SHP77 (cell line): Measurements from ENCODE around the gene MAP2K2.
"Not testable (repeated sequence)": the region's sequence is repeated elsewhere in the genome, so short reads cannot be mapped to it uniquely, and the experiment has no call there.

ENCODE experiments used
- DNase-seq, 2 experiments: peaks; one replicate each; lab custom pipeline; 2025; lab: John Stamatoyannopoulos, UW

MAP2K2 gene

DNA sequence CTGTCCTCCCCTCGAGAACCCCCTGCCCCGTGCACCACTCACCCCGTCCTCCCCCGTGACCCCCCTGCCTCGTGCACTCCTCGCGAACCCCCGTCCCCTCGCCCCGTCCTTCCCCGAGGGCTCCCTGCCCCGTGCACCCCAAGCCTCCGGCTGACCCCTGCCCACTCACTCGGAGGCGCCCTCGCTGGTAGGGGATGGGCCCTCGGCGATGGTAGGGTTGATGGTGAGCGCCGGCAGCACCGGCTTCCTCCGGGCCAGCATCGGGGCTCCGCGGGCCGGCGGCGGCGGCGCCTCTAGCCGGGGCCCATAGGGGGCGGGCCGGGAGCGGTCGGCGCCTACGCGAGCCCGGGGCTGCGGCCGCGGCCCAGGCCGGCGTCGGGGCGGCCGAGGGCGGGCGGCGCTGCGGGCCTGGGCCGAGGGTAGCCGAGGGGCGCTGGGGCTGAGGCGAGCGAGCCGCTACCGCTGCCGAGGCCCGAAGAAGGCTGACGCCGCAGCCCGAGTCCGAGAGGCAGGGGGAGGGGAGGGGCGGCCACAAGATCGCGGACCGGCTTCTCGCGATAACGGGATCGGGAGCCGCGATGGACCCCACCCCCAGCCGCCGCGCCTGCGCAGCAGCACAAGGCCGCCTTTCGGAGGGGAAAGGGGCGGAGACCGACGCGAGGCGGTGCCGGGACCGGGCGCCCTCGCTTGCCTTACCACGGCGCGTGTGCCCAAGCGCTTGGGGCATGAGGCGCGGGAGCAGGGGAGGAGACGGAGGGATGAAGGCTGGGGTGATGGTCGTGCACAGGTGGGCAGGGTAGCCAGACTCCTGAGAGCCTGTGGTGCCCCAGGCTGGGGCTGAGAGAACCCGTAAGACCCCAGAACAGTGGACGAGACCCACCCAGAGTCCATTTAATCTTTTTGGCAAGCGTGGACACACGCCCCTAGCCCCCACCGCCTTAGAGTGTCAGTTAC lies at the start of gene MAP2K2:
Gene MAP2K2, minus strand, starts transcription at position 508 of the 954 bp plus-strand sequence. Its CDS starts 247 bp downstream, at position 261.
- DNase-seq = peak; percentile 86 to 91

DNA sequence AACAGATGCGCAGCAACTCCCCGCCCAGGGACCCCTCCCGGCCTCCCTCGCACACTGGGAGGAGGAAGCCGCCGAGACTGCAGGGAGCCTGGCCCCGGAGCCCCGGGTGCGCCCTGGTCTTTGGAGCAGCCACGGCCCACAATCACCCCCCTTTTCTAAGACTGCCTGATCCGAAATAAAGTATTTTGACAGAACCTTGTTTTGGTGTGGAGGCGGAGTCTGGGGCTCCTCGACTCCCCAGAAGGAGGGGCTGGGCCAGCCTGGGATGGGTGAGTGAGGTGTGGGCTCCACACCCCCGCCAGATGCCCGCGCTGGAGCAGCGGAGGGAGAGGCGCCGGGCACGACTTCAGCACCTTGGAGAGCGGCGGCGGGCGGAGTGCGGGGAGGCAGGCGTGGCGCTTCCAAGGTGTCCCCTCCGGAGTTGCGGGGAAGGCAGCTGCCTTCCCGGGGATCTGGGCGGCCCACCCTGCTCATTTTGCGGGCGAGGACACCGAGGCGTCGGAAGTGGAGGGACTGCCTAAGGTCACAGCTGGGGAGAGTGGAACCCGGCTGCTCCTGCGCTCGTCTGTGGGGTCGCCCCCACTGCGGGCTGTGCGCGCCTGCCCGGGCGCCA lies 49.0 kb upstream of the MAP2K2 start:
- DNase-seq = no peak

DNA sequence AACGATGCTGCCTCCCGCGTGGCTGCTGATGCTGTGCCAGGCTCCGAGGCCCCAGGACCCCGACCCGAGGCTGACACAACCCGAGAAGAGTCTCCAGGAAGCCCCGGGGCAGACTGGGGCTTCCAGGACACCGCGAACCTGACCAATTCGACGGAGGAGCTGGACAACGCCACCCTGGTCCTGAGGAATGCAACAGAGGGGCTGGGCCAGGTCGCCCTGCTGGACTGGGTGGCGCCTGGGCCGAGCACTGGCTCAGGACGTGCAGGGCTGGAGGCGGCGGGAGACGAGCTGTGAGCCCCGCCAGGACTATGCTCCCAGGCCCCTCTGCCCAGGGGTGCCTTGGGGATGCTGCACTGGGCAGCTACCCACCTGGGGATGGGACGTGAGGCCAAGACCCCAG lies 47.8 kb upstream of the MAP2K2 start:
- no peak for DNase-seq

DNA sequence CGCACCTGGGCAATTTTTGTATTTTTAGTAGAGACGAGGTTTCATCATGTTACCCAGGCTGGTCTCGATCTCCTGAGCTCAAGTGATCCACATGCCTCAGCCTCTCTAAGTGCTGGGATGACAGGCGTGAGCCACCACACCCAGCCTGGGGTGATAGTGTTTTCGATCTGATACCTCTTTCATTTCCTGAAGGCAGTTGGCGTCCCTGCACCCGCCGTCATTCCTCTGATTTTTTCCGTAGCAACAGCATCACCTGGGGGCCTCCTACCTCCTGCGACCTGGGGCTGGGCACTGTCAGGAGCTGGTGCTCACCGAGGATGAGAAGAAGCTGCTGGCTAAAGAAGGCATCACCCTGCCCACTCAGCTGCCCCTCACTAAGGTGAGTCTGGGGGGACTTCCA lies 40.3 kb upstream of the MAP2K2 start:
- no peak for DNase-seq

DNA sequence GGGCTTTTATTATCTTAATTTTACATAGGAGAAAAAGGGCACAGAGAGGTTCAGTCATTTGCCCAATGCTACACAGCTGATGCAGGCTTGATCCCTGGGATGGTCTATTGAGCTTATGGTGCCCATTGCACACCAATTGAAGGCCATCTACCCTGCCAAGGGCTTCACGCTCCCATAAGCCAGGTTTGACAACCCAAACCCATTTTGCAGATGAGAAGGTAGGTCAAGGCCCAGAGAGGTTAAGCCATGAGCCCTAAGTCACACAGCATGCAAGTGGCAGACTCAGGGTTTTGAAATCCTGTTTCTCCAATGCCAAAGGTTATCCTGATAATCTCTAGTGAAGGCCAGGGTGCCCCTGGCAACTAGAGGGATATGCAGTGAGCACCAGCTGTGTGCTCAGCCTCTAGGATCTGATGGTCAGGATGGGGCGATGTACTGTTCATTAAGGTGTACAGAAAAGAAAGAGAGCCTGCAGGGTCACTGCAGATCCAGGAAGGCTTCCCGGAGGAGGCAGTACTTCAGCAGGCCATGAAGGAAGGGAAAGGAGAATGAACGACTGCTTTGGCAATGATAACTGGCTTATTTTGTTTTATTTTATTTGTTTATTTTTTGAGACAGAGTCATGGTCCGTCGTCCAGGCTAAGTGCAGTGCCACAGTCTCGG lies 37.6 kb upstream of the MAP2K2 start:
- no peak for DNase-seq

DNA sequence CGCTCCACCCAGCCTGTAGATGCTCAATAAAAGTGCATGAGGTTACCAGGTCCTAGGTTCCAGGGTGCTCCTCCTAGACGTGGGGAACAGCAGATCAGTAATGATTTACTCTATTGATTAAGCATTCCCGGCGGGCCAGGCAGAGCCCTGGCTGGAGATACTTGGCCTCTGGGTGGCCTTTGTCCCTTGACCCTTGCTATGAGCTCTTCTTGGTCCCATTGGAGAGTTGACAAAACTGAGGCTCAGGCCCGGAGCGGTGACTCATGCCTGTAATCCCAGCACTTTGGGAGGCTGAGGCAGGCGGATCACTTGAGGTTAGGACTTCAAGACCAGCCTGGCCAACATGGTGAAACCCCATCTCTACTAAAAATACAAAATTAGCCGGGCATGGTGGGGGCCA lies 34.0 kb upstream of the MAP2K2 start:
- not testable (repeated sequence) for DNase-seq

DNA sequence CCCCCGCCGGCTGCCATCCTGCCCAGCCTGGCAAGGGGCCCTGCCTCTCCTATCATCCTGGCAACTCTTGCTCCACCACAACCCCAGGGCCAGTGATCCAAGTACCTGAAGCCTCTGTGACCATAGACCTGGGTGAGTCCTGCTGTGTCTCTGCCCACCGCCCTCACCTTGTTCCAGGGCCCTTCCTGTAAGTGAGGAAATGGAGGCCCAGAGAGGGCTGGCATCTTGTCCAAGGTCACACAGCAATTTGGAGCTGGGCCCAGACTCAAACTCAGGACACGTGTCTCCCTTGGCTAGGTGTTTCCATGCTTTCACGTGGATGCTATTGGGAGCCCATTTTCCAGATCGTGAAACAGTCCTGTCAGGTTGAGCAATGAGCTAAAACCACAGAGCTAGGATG lies 33.2 kb upstream of the MAP2K2 start:
- DNase-seq = no peak

DNA sequence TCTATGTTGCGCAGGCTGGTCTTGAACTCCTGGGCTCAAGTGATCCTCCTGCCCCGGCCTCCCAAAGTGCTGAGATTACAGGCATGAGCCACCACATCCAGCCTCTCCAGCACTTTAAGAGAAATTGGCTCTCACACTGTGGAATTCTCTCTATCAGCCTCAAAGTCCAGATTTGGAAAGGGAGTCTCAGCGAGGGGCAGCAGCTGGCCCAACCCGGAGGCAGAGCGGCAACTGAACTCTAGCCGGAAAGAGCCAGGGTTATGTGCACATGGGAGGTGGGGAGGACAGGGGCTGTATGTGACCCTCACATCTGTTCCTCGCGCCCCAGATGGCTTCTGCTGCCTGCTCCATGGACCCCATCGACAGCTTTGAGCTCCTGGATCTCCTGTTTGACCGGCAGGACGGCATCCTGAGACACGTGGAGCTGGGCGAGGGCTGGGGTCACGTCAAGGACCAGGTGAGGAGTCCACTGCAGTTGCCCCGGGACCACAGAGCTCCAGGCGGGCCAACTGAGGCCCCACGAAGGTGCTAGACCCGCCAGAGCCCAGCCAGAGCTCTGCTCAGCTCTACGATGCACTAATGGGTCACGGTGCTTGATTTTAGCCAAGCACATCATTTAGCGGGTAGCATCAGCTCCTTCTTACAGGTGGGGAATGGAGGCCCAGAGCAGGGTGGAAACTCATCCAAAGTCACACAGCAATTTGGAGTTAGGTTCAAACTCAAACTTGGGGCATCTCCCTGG lies 30.8 kb upstream of the MAP2K2 start:
- no peak for DNase-seq

DNA sequence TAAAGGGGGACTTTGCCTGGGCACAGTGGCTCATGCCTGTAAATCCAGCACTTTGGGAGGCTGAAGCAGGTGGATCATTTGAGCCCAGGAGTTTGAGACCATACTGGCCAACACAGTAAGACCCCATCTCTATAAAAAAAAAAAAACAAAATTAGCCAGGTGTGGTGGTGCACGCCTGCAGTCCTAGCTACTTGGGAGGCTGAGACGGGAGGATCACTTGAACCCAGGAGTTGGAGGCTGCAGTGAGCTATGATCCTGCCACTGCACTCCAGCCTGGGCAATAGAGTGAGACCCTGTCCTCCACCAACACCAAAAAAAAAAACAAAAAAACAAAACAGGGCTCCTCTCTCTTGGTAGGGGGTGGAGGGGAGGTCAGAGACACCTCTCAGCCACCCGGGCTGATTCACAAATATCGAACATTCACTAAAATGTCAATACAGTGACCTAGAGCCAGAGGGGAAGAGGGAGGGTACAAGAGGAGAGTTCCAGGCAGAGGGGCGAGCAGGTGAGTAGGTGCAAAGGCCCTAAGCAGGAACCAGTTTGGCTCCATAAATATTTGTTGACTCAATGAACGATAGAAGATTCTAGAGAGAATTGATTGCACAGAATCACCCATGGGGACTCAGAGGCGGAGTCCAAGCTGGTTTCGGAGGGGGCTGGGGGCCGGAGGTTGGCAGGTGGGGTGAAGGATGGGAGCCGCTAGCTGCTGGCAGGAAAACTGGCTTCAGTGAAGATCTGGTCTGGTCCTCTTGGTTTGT lies 28.5 kb upstream of the MAP2K2 start:
- DNase-seq = no peak

DNA sequence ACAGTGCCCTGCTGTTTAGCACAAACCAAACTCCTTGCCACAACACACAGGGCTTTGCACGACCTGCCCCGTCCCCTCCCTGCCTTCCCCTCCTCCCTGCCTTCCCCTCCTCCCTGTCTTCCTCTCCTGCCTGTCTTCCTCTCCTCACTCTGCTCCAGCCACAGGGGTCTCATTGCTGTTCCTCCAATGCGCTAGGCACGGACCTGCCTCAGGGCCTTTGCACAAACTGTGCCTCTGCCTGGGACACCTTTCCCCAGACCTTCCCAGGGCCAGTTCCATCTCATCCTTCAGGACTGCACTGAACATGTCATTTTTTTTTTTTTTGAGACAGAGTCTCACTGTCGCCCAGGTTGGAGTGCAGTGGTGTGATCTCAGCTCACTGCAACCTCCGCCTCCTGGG lies 27.7 kb upstream of the MAP2K2 start:
- DNase-seq = no peak

DNA sequence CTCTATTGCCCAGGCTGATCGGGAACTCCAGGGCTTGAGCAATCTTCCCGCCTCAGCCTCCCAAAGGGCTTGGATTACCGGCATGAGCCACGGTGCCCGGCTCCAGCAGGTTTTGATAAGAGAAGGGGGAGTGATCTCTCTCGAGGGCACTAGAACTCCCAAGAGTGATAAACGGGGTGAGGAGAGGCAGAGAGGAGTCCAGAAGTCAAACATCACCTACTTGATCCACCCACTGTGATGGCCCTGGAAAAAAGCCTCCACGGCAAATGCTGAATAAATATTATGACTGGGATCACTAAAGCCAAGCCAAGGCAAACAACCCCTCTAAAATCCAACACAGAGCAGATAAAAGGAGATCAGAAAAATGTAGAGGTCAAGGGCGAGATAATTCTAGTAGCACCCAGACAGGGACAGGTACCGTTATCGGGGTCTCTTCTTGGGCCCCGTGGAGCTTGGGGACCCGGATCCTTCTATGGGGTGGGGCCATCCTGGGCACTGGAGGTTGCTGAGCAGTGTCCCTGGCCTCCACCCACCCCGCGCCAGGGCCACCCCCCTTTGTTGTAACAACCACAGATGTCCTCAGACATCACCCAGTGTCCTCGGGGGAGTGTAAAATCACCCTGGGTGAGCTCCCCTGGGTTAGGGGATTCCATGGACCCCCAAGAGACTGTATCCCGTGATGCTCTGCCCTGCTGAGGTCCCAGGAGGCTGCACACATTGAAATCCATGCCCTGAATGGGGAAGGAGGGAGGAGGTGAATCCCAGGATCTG lies 25.8 kb upstream of the MAP2K2 start:
- DNase-seq = no peak

DNA sequence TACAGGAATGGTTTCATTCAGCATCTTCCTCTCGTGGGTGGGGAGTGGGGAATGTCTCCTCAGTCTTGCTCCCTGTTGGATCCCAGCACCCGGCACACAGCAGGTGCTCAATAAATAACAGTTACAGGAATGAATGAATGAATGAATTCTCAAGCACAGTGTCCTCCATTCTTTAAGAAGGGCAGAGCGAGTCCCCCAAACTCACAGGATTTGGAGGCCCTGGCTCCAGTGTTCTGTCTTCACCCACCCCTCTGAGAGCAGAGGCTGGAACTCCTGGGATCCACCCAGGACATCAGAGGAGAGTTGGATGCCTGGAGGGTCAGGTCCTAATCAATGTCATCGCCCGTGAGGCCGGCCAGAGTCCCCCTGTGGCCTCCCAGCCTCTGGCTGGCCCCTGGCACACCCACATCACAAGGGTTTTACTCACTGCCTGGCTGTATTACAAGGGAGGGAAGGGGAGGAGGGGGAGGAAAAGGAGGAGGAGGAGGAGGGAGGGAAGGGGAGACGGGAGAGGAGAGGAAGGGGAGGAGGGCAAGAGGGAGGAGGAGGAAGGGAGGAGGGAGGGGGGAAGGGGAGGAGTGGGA lies 20.8 kb upstream of the MAP2K2 start:
- no peak for DNase-seq

DNA sequence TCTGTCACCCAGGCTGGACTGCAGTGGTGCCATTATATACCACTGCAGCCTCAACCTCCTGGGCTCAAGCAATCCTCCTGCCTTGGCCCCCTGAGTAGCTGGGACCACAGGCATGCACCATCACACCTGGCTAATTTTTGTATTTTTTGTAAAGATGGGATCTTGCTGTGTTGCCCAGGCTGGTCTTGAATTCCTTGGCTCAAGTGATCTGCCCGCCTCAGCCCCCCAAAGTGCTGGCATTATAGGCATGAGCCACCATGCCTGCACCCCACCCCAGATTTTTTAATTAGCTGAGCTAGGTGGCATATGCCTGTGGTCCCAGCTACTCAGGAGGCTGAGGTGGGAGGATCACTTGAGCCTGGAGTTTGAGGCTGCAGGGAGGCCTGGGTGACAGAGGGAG lies 19.0 kb upstream of the MAP2K2 start:
- not testable (repeated sequence) for DNase-seq

DNA sequence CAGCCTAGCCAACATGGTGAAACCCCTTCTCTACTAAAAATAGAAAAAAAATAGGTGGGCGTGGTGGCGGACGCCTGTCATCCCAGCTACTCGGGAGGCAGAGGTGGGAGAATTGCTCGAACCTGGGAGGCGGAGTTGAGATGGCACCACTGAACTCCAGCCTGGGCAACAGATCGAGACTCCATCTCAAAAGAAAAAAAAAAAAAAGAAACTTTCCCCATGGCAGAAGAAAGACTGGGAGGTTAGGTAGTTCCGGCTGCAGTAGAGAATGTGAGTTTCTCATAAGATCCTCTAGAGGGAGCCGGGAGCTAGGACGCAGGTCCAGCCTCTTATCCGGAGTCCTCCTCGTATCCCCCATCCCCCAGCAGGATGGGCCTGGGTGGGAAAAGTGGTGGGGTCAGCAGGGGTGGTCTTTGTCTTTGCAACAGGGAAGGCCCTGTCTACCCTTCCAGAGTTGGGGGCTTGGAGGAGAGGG lies 16.4 kb upstream of the MAP2K2 start:
- DNase-seq = peak; percentile 49 to 77

DNA sequence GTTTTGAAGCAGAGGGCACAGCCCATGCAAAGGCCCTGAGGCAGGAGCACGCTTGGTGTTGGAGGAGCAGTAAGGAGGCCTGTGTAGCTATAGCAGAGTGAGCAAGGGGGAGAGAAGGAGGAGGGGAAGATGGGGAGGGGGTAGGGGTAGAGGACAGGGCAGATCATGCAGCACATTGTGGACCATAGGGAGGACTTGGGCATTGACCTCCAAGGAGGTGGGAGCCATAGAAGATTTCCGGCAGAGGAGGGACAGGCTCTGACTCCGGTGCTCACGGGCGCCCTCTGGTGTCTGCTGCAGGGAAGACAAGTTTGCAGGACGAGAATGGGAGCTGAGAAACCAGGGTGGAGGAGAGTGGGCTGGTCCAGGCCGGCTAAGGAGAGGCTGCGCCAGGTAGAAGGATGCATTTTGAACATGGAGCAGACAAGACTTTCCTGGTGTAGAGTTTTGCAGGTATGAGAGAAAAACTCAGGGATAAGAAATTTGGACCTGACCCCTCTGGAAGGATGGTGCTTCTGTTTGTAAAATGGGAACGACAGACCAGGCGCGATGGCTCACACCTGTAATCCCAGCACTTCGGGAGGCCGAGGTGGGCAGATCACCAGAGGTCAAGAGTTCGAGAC lies 15.8 kb upstream of the MAP2K2 start:
- DNase-seq = peak; percentile 60

DNA sequence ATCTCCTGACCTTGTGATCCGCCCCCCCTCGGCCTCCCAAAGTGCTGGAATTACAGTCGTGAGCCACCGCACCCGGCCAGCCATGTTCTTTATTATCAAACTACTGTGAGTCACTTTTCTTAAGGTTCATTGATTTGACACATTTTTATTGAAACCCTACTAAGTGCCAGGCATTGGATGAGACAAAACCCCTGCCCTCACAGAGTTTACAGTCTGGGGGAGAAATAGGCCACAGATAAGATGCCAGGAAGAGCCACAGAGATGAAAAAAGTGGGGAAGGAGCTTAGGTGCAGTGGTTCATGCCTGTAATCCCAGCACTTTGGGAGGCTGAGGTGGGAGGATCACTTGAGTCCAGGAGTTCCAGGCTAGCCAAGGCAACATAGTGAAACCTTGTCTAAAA lies 14.5 kb upstream of the MAP2K2 start:
- no peak for DNase-seq

DNA sequence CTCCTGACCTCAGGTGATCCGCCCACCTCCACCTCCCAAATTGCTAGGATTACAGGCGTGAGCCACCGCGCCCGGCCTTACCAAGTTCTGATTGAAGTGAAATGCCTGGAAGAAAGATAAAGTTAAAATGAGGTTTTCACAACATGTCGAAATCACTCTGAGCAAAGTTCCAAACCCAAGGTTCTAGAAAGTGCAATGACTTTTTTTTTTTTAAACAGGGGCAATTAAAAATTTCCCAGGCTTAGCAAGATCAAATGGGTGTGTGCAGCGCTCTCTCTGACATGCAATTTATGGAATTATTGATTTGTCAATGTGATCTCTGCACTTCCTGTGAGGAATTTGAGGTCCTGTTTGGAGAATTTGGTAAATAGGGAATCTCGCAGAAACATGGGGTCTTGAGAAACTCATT lies 12.8 kb upstream of the MAP2K2 start:
- DNase-seq = no peak

DNA sequence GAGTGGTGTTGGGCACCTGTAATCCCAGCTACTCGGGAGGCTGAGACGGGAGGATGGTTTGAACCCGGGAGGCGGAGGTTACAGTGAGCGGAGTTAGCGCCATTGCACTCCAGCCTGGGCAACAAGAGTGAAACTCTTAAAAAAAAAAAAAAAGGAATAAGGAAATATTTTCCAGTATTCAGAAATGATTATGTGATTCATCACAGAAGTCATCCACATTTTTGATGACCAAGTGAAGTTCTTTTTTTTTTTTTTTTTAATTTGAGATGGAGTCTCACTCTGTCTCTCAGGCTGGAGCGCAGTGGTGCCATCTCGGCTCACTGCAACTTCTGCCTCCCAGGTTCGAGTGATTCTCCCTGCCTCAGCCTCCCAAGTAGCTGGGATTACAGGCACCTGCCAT lies 11.5 kb upstream of the MAP2K2 start:
- DNase-seq = not testable (repeated sequence)

DNA sequence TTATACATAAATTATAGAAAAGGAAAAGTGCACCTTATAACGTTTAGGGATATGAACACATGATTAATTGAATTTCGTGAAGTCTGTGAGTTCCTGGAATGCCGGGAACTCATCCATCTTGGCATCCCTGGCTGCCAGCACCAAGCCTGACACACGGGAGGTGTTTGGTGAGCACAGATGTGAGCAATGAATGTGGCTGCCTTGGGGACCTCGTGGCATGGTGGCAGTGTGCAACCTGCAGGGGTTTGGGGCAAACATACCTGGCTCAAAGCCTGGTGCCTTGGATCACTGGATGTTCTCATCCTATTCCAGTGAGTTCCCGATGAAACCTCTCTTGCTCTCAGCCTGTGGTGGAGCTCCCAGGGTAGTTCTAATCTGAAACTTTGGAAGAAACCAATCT lies 10.4 kb upstream of the MAP2K2 start:
- no peak for DNase-seq
